IMR-90 (cell line): ENCODE data around the gene DHX34. TPM values are rescaled to one million over a fixed set of nuclear protein-coding genes. Genes with fewer than 3 reads are reported as not detected.

ENCODE experiments used
- ATAC-seq: fragments of 200-7000 bp; cut with Tn5 transposase; 2 replicates; pipeline ENCODE4 v1.9.1; 2020; ENCODE audit warnings: low read depth, mild to moderate bottlenecking, moderate library complexity
- BruUV-seq: library from RNA; stranded (reverse); fragments of 400-500 nt; replicated peaks from 2 replicates; lab custom pipeline; 2021; lab: Mats Ljungman, UMichigan
- CTCF ChIA-PET: fragments of 300-600 bp; formaldehyde crosslinking; extraction: SDS; loops from one replicate; lab custom pipeline; 2021; ENCODE audit warnings: antibody characterized with exemption; lab: Yijun Ruan, JAX
- POLR2A ChIA-PET: fragments of 300-600 bp; sonication (Branson Sonifier 250); formaldehyde crosslinking; loops from one replicate; lab custom pipeline; 2022; ENCODE audit warnings: antibody characterized with exemption; ENCODE audit not compliant: unreplicated experiment; lab: Charles Lee
- DNase-seq: peaks from one replicate; pipeline ENCODE4 v3.0.0; 2013
- H2AFZ ChIP-seq: replicated peaks from 2 replicates; pipeline ENCODE3; 2013; ENCODE audit warnings: low read length, mild to moderate bottlenecking; ENCODE audit not compliant: poor library complexity
- H2AK5ac ChIP-seq: 2 replicates; pipeline ENCODE4 v1.6.1; 2013; ENCODE audit warnings: low read depth, low read length, inconsistent platforms
- H2AK9ac ChIP-seq: replicated peaks from 2 replicates; pipeline ENCODE3; 2013; ENCODE audit warnings: mild to moderate bottlenecking, low read depth, low read length, moderate library complexity; ENCODE audit not compliant: poor library complexity
- H2BK120ac ChIP-seq: 2 replicates; pipeline ENCODE4 v1.6.1; 2013; ENCODE audit warnings: low read depth, low read length, inconsistent platforms
- H2BK15ac ChIP-seq: 3 replicates; pipeline ENCODE4 v1.6.1; 2013; ENCODE audit warnings: low read depth, low read length, inconsistent platforms
- H2BK20ac ChIP-seq: 2 replicates; pipeline ENCODE4 v1.6.1; 2013; ENCODE audit warnings: low read depth, mild to moderate bottlenecking, inconsistent platforms, low read length, moderate library complexity
- H2BK5ac ChIP-seq: 2 replicates; pipeline ENCODE4 v1.6.1; 2013; ENCODE audit warnings: mild to moderate bottlenecking, low read depth, low read length, inconsistent platforms; ENCODE audit not compliant: poor library complexity, severe bottlenecking
- H3K14ac ChIP-seq: replicated peaks from 2 replicates; pipeline ENCODE4 v1.6.1; 2013; ENCODE audit warnings: low read depth, low read length, inconsistent platforms
- H3K18ac ChIP-seq: 2 replicates; pipeline ENCODE4 v1.6.1; 2013; ENCODE audit warnings: low read depth, low read length, control low read depth
- H3K23ac ChIP-seq: 2 replicates; pipeline ENCODE4 v1.6.1; 2013; ENCODE audit warnings: low read depth, low read length, inconsistent platforms
- H3K27ac ChIP-seq: 2 replicates; pipeline ENCODE4 v1.5.1; 2013; ENCODE audit warnings: mild to moderate bottlenecking, control low read depth, low read length; ENCODE audit not compliant: insufficient read depth
- H3K27me3 ChIP-seq: 2 replicates; pipeline ENCODE4 v1.6.1; 2013; ENCODE audit warnings: low read length; ENCODE audit not compliant: control insufficient read depth, insufficient read depth
- H3K36me3 ChIP-seq: 2 replicates; pipeline ENCODE4 v1.6.1; 2013; ENCODE audit warnings: low read length, mixed read lengths; ENCODE audit not compliant: control insufficient read depth, insufficient read depth
- H3K4ac ChIP-seq: 2 replicates; pipeline ENCODE4 v1.6.1; 2013; ENCODE audit warnings: low read depth, low read length, inconsistent platforms
- H3K4me1 ChIP-seq: 2 replicates; pipeline ENCODE4 v1.6.1; 2013; ENCODE audit warnings: low read length, mixed read lengths; ENCODE audit not compliant: control insufficient read depth, insufficient read depth
- H3K4me2 ChIP-seq: 2 replicates; pipeline ENCODE4 v1.6.1; 2013; ENCODE audit warnings: low read depth, mild to moderate bottlenecking, control low read depth, low read length, moderate library complexity
- H3K4me3 ChIP-seq: 2 replicates; pipeline ENCODE4 v1.5.1; 2013; ENCODE audit warnings: low read depth, mild to moderate bottlenecking, control low read depth, low read length, moderate library complexity; ENCODE audit not compliant: insufficient read depth
- H3K56ac ChIP-seq: 2 replicates; pipeline ENCODE4 v1.6.1; 2013; ENCODE audit warnings: low read length, inconsistent platforms; ENCODE audit not compliant: insufficient read depth; ENCODE audit errors: extremely low read depth
- H3K79me1 ChIP-seq, 2 experiments: 2 replicates each; pipeline ENCODE4 v1.6.1; 2013; ENCODE audit warnings: low read length in 2 of 2, inconsistent platforms in 1 of 2, low read depth in 1 of 2
- H3K9ac ChIP-seq: 2 replicates; pipeline ENCODE4 v1.6.1; 2013; ENCODE audit warnings: low read depth, low read length, control low read depth
- H3K9me1 ChIP-seq: 2 replicates; pipeline ENCODE4 v1.6.1; 2013; ENCODE audit warnings: low read length, inconsistent platforms; ENCODE audit not compliant: insufficient read depth
- H3K9me3 ChIP-seq: 2 replicates; pipeline ENCODE4 v1.6.1; 2013; ENCODE audit warnings: low read length; ENCODE audit not compliant: control insufficient read depth, insufficient read depth
- H4K20me1 ChIP-seq: 2 replicates; pipeline ENCODE4 v1.6.1; 2013; ENCODE audit warnings: low read length, inconsistent platforms; ENCODE audit not compliant: insufficient read depth
- H4K5ac ChIP-seq: 2 replicates; pipeline ENCODE4 v1.6.1; 2013; ENCODE audit warnings: mild to moderate bottlenecking, low read depth, low read length, control low read depth
- H4K8ac ChIP-seq, 2 experiments: 2 replicates each; pipeline ENCODE4 v1.6.1; 2013; ENCODE audit warnings: low read depth in 2 of 2, low read length in 2 of 2, control low read depth in 1 of 2, inconsistent platforms in 1 of 2
- H4K91ac ChIP-seq: 2 replicates; pipeline ENCODE4 v1.6.1; 2013; ENCODE audit warnings: low read depth, low read length, inconsistent platforms; ENCODE audit not compliant: insufficient read depth
- BHLHE40 ChIP-seq: fragments of 150-350 bp; IDR thresholded peaks from 2 replicates; pipeline ENCODE4 v1.6.1; 2016; ENCODE audit warnings: mild to moderate bottlenecking, low read depth, low read length
- CEBPB ChIP-seq: IDR thresholded peaks from 2 replicates; pipeline ENCODE4 v1.6.1; 2012; ENCODE audit warnings: low read depth, low read length, improper control_type of control experiment
- CHD1 ChIP-seq: IDR thresholded peaks from 2 replicates; pipeline ENCODE4 v1.6.1; 2012; ENCODE audit warnings: low read depth, low read length, improper control_type of control experiment
- CTCF ChIP-seq: conservative IDR thresholded peaks from 2 replicates; pipeline ENCODE4 v1.5.1; 2012; ENCODE audit warnings: mild to moderate bottlenecking, low read depth, low read length, improper control_type of control experiment
- MAFK ChIP-seq: IDR thresholded peaks from 2 replicates; pipeline ENCODE4 v1.6.1; 2012; ENCODE audit warnings: low read depth, low read length, improper control_type of control experiment
- MAZ ChIP-seq: IDR thresholded peaks from 2 replicates; pipeline ENCODE4 v1.6.1; 2012; ENCODE audit warnings: low read depth, mild to moderate bottlenecking, low read length, improper control_type of control experiment, moderate library complexity, borderline replicate concordance
- NFE2L2 ChIP-seq: fragments of 150-350 bp; IDR thresholded peaks from 2 replicates; pipeline ENCODE4 v1.6.1; 2016; ENCODE audit warnings: low read depth, mild to moderate bottlenecking, low read length
- POLR2A ChIP-seq: IDR thresholded peaks from 2 replicates; pipeline ENCODE4 v1.6.1; 2012; ENCODE audit warnings: mild to moderate bottlenecking, low read depth, low read length
- RAD21 ChIP-seq: IDR thresholded peaks from 2 replicates; pipeline ENCODE4 v1.6.1; 2012; ENCODE audit warnings: low read length, improper control_type of control experiment
- RCOR1 ChIP-seq: IDR thresholded peaks from 2 replicates; pipeline ENCODE4 v1.6.1; 2012; ENCODE audit warnings: mild to moderate bottlenecking, low read length, improper control_type of control experiment; ENCODE audit not compliant: insufficient replicate concordance
- RFX5 ChIP-seq: IDR thresholded peaks from 2 replicates; pipeline ENCODE4 v1.8.0; 2012; ENCODE audit warnings: low read depth, mild to moderate bottlenecking, low read length, moderate library complexity
- SMC3 ChIP-seq: fragments of 150-350 bp; IDR thresholded peaks from 2 replicates; pipeline ENCODE4 v1.6.1; 2016; ENCODE audit warnings: low read depth, mild to moderate bottlenecking, antibody characterized with exemption, low read length, moderate library complexity
- USF2 ChIP-seq: fragments of 150-350 bp; IDR thresholded peaks from 2 replicates; pipeline ENCODE4 v1.6.1; 2017; ENCODE audit warnings: mild to moderate bottlenecking, antibody characterized with exemption, low read length, low read depth
- WGBS, 2 experiments: methylation state at CpG; one replicate each; pipeline versions ENCODE4 v1.1.5 to v1.1.7; 2013; ENCODE audit warnings: missing lambda C conversion rate in 2 of 2; ENCODE audit not compliant: insufficient read length in 1 of 2; ENCODE audit errors: extremely low coverage in 2 of 2; 5-methylcytosine and 5-hydroxymethylcytosine counted together
- dilution Hi-C: fragments of 300-500 bp; cut with HindIII; formaldehyde crosslinking; loops from one replicate; pipeline ENCODE4 v1.14.3; 2018; ENCODE audit warnings: low sequenced_read_pairs; ENCODE audit not compliant: unreplicated experiment
- in situ Hi-C: fragments of 300-500 bp; cut with MboI; formaldehyde crosslinking; loops from 3 replicates; pipeline ENCODE4 v1.14.3; 2019; ENCODE audit warnings: low sequenced_read_pairs, inconsistent platforms, mixed read lengths
- intact Hi-C: fragments of 100-400 bp; cut with micrococcal nuclease; formaldehyde crosslinking; loops from 2 replicates; pipeline ENCODE4 v1.10.0; 2022
- polyA plus RNA-seq, 3 experiments: library from polyadenylated mRNA; depleted of rRNA; stranded (reverse); fragments of >200 nt; gene quantifications; 2 replicates each; pipeline ENCODE4 v1.2.3, GENCODE V29; 2012; ENCODE audit warnings: low replicate concordance in 1 of 3
- total RNA-seq: library from RNA; depleted of rRNA; stranded (reverse); fragments of >200 nt; gene quantifications from 2 replicates; pipeline ENCODE4 v1.2.3, GENCODE V29; 2012
- TF ChIP-seq, protein P1 (sequence below): fragments of 150-350 bp; IDR thresholded peaks from 2 replicates; pipeline ENCODE4 v1.6.1; 2016; ENCODE audit warnings: low read depth, mild to moderate bottlenecking, low read length, moderate library complexity, borderline replicate concordance

DHX34 gene
- total and polyA plus RNA-seq, 2 of the 4 experiments (the other 2 are of a cell fraction) = 4.5 to 13.7 TPM

GRCh38 chr19:47417107-47417745, 68.1 kb downstream of the DHX34 start:
- CTCF ChIA-PET = no interaction called here

More at GRCh38 chr19:47417107-47417745, 68.1 kb downstream of the DHX34 start:
- Histone ChIP-seq H3K79me1 (peaks cover 8 to 28% of the 10 kb centered on the region in 2 experiments; a peak in 3 of 4 replicates), H2AK5ac (no peak overlapping the region), H3K36me3 (peaks cover 22% of the 10 kb centered on the region), H3K9me3 (no peaks in the 10 kb centered on the region), H2BK120ac (no peak overlapping the region), H2AK9ac (peak overlapping the region; percentile 0), H3K27me3 (peaks cover 28% of the 10 kb centered on the region), H2BK5ac (no peak overlapping the region), H2AFZ (no peak overlapping the region), H3K4me1 (peaks cover 9% of the 10 kb centered on the region), H3K4ac (no peak overlapping the region), H3K4me2 (peak overlapping the region; percentile 90), H4K20me1 (peaks cover 29% of the 10 kb centered on the region), H4K5ac (no peak overlapping the region), H4K8ac (no peak overlapping the region), H3K18ac (no peak overlapping the region), H2BK20ac (no peak overlapping the region), H4K91ac (no peak overlapping the region), H3K56ac (no peak overlapping the region), H3K23ac (peak overlapping the region; percentile 62), H3K27ac (no peak overlapping the region), H3K9me1 (peaks cover 13% of the 10 kb centered on the region), H3K9ac (no peak overlapping the region), H3K14ac (0 out of 2 replicates have a peak overlapping the region, but pooled peaks have one; percentile 66), H3K4me3 (peak overlapping the region; percentile 91; the same call in 1 of the 2 replicates), H2BK15ac (no peak overlapping the region)
- DNase-seq (no peak), ATAC-seq (no peak)
- dilution Hi-C loops = no loop called here
- BruUV-seq = no TSS peak
- intact Hi-C loops = no loop called here
- 29% methylated on average over 7 of the region's 18 CpGs; no CpG with 5 or more reads in 1 of the 2 experiments for WGBS, 2 experiments
- POLR2A ChIA-PET = no interaction called here
- TF ChIP-seq MAZ = no peak
- no peak for TF ChIP-seq POLR2A
- no peak for TF ChIP-seq SMC3
- no peak for TF ChIP-seq BHLHE40
- TF ChIP-seq RCOR1 = no peak
- TF ChIP-seq CEBPB = no peak
- no peak for TF ChIP-seq NFE2L2
- TF ChIP-seq CHD1 = no peak
- TF ChIP-seq, protein P1, sequence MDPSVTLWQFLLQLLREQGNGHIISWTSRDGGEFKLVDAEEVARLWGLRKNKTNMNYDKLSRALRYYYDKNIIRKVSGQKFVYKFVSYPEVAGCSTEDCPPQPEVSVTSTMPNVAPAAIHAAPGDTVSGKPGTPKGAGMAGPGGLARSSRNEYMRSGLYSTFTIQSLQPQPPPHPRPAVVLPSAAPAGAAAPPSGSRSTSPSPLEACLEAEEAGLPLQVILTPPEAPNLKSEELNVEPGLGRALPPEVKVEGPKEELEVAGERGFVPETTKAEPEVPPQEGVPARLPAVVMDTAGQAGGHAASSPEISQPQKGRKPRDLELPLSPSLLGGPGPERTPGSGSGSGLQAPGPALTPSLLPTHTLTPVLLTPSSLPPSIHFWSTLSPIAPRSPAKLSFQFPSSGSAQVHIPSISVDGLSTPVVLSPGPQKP = no peak
- no peak for TF ChIP-seq MAFK
- no peak for TF ChIP-seq USF2
- TF ChIP-seq CTCF = no peak
- TF ChIP-seq RAD21 = no peak
- no peak for TF ChIP-seq RFX5
- in situ Hi-C loops = no loop called here
